Stimulated activated naive CD8-positive, alpha-beta T cell treated with anti-CD3 and anti-CD28 coated beads, Interleukin-15, Interleukin-2, amounts not matched to agents 100 ng/mL and 50 ng/mL, for 24 hours (primary cell): ENCODE data around the gene CCDC15.
"Not testable (repeated sequence)": the region's sequence is repeated elsewhere in the genome, so short reads cannot be mapped to it uniquely, and the experiment has no call there.

Source experiments
- H3K27ac Mint-ChIP-seq: one replicate; pipeline ENCODE4 v1.8.0; 2021; ENCODE audit warnings: mild to moderate bottlenecking, mixed read lengths
- H3K27me3 Mint-ChIP-seq: one replicate; pipeline ENCODE4 v1.8.0; 2021; ENCODE audit warnings: mixed read lengths
- H3K36me3 Mint-ChIP-seq: one replicate; pipeline ENCODE4 v1.8.0; 2021; ENCODE audit warnings: low read depth, mixed read lengths
- H3K4me1 Mint-ChIP-seq: one replicate; pipeline ENCODE4 v1.8.0; 2021; ENCODE audit warnings: low read depth, mixed read lengths
- H3K4me3 Mint-ChIP-seq: one replicate; pipeline ENCODE4 v1.8.0; 2021; ENCODE audit warnings: mild to moderate bottlenecking, mixed read lengths
- H3K9me3 Mint-ChIP-seq: one replicate; pipeline ENCODE4 v1.8.0; 2021; ENCODE audit warnings: mixed read lengths

CCDC15 gene

GRCh38 chr11:125001849-125002248 is 47.8 kb downstream of the CCDC15 start:
- Mint-ChIP-seq H3K27me3 (no peaks in the 10 kb centered on the region), H3K36me3 (peaks cover 45% of the 10 kb centered on the region), H3K27ac (no peak overlapping the region), H3K4me1 (no peaks in the 10 kb centered on the region), H3K4me3 (no peak overlapping the region), H3K9me3 (peaks cover 12% of the 10 kb centered on the region)

GRCh38 chr11:125005491-125005890 is 51.5 kb downstream of the CCDC15 start:
- no peak overlapping the region for H3K27ac Mint-ChIP-seq
- H3K4me3 Mint-ChIP-seq = no peak overlapping the region
- peaks cover 58% of the 10 kb centered on the region for H3K36me3 Mint-ChIP-seq
- H3K4me1 Mint-ChIP-seq = no peaks in the 10 kb centered on the region
- H3K27me3 Mint-ChIP-seq = no peaks in the 10 kb centered on the region
- peaks cover 12% of the 10 kb centered on the region for H3K9me3 Mint-ChIP-seq

- Mint-ChIP-seq H3K27ac (no peak overlapping the region), H3K27me3 (no peaks in the 10 kb centered on the region)
Observed at GRCh38 chr11:125016413-125016812, 62.4 kb downstream of the CCDC15 start.

GRCh38 chr11:125020342-125020741 is 66.3 kb downstream of the CCDC15 start:
- no peaks in the 10 kb centered on the region for H3K36me3 Mint-ChIP-seq
- no peaks in the 10 kb centered on the region for H3K9me3 Mint-ChIP-seq
- no peaks in the 10 kb centered on the region for H3K4me1 Mint-ChIP-seq
- H3K27me3 Mint-ChIP-seq = no peaks in the 10 kb centered on the region
- H3K4me3 Mint-ChIP-seq = no peak overlapping the region
- no peak overlapping the region for H3K27ac Mint-ChIP-seq

More at GRCh38 chr11:125016413-125016812, 62.4 kb downstream of the CCDC15 start:
- H3K4me3 Mint-ChIP-seq = no peak overlapping the region
- H3K9me3 Mint-ChIP-seq = peaks cover 5% of the 10 kb centered on the region
- peaks cover 15% of the 10 kb centered on the region for H3K36me3 Mint-ChIP-seq
- no peaks in the 10 kb centered on the region for H3K4me1 Mint-ChIP-seq

- Mint-ChIP-seq H3K36me3 (peaks cover 1% of the 10 kb centered on the region), H3K4me3 (no peak overlapping the region), H3K27me3 (no peaks in the 10 kb centered on the region), H3K4me1 (no peaks in the 10 kb centered on the region), H3K9me3 (no peaks in the 10 kb centered on the region), H3K27ac (no peak overlapping the region)
Observed at GRCh38 chr11:125022551-125022950, 68.5 kb downstream of the CCDC15 start.

GRCh38 chr11:125025968-125026367 is 72.0 kb downstream of the CCDC15 start:
- Mint-ChIP-seq H3K27me3 (no peaks in the 10 kb centered on the region), H3K9me3 (no peaks in the 10 kb centered on the region), H3K27ac (no peak overlapping the region), H3K36me3 (peaks cover 26% of the 10 kb centered on the region), H3K4me3 (no peak overlapping the region), H3K4me1 (no peaks in the 10 kb centered on the region)

GRCh38 chr11:125029431-125029830 is 75.4 kb downstream of the CCDC15 start:
- H3K4me1 Mint-ChIP-seq, H3K27ac Mint-ChIP-seq, H3K27me3 Mint-ChIP-seq, H3K4me3 Mint-ChIP-seq: not testable (repeated sequence)
- peaks cover 41% of the 10 kb centered on the region for H3K36me3 Mint-ChIP-seq
- H3K9me3 Mint-ChIP-seq = peaks cover 16% of the 10 kb centered on the region

- Mint-ChIP-seq H3K4me3 (no peak overlapping the region), H3K9me3 (peaks cover 19% of the 10 kb centered on the region), H3K27ac (no peak overlapping the region), H3K36me3 (peaks cover 24% of the 10 kb centered on the region), H3K27me3 (no peaks in the 10 kb centered on the region), H3K4me1 (peaks cover 9% of the 10 kb centered on the region)
Observed at GRCh38 chr11:125036933-125037332, 82.9 kb downstream of the CCDC15 start.

- Mint-ChIP-seq H3K9me3 (no peaks in the 10 kb centered on the region), H3K27me3 (no peaks in the 10 kb centered on the region), H3K36me3 (peaks cover 17% of the 10 kb centered on the region), H3K27ac (no peak overlapping the region), H3K4me3 (no peak overlapping the region), H3K4me1 (no peaks in the 10 kb centered on the region)
Observed at GRCh38 chr11:125049164-125049792, 95.3 kb downstream of the CCDC15 start.

- no peak overlapping the region for H3K4me3 Mint-ChIP-seq
- no peaks in the 10 kb centered on the region for H3K27me3 Mint-ChIP-seq
- no peaks in the 10 kb centered on the region for H3K4me1 Mint-ChIP-seq
- peaks cover 5% of the 10 kb centered on the region for H3K36me3 Mint-ChIP-seq
- no peaks in the 10 kb centered on the region for H3K9me3 Mint-ChIP-seq
- H3K27ac Mint-ChIP-seq = no peak overlapping the region
Observed at GRCh38 chr11:125052047-125052446, 98.0 kb downstream of the CCDC15 start.

- Mint-ChIP-seq H3K27me3 (no peaks in the 10 kb centered on the region), H3K36me3 (peaks cover 5% of the 10 kb centered on the region), H3K27ac (no peak overlapping the region), H3K9me3 (no peaks in the 10 kb centered on the region), H3K4me3 (no peak overlapping the region), H3K4me1 (no peaks in the 10 kb centered on the region)
Observed at GRCh38 chr11:125053167-125053566, 99.2 kb downstream of the CCDC15 start.

- Mint-ChIP-seq H3K4me3 (no peak overlapping the region), H3K9me3 (no peaks in the 10 kb centered on the region), H3K36me3 (peaks cover 5% of the 10 kb centered on the region), H3K27me3 (no peaks in the 10 kb centered on the region), H3K27ac (no peak overlapping the region), H3K4me1 (no peaks in the 10 kb centered on the region)
Observed at GRCh38 chr11:125055107-125055715, 101.2 kb downstream of the CCDC15 start.

- not testable (repeated sequence) for H3K9me3 Mint-ChIP-seq, H3K4me1 Mint-ChIP-seq, H3K36me3 Mint-ChIP-seq, H3K27ac Mint-ChIP-seq, H3K4me3 Mint-ChIP-seq, H3K27me3 Mint-ChIP-seq
Observed at GRCh38 chr11:125056111-125056510, 102.1 kb downstream of the CCDC15 start.

- H3K4me1 Mint-ChIP-seq = peaks cover 3% of the 10 kb centered on the region
- peaks cover 5% of the 10 kb centered on the region for H3K27me3 Mint-ChIP-seq
- H3K27ac Mint-ChIP-seq = no peak overlapping the region
- H3K4me3 Mint-ChIP-seq = no peak overlapping the region
- peaks cover 5% of the 10 kb centered on the region for H3K36me3 Mint-ChIP-seq
- H3K9me3 Mint-ChIP-seq = no peaks in the 10 kb centered on the region
Observed at GRCh38 chr11:125056931-125057692, 103.1 kb downstream of the CCDC15 start.

- Mint-ChIP-seq H3K27ac (no peak overlapping the region), H3K4me1 (peaks cover 6% of the 10 kb centered on the region), H3K36me3 (peaks cover 2% of the 10 kb centered on the region), H3K4me3 (no peak overlapping the region), H3K27me3 (peaks cover 10% of the 10 kb centered on the region), H3K9me3 (no peaks in the 10 kb centered on the region)
Observed at GRCh38 chr11:125057693-125058016, 103.7 kb downstream of the CCDC15 start.
